Upper lobe of right lung (tissue), 1 donor: ENCODE data around the gene ITPRIPL1. TPM values are rescaled to one million over a fixed set of nuclear protein-coding genes. Genes with fewer than 3 reads are reported as not detected.
A peak's percentile ranks its signal among the peaks of the same experiment; 100 is the strongest.
"Not testable (repeated sequence)": the region's sequence is repeated elsewhere in the genome, so short reads cannot be mapped to it uniquely, and the experiment has no call there.

Experiments
- ATAC-seq: fragments of 200-7000 bp; cut with Tn5 transposase; one replicate; pipeline ENCODE4 v1.9.1; 2020; ENCODE audit warnings: mild to moderate bottlenecking, moderate library complexity
- DNase-seq: peaks from one replicate; pipeline ENCODE4 v3.0.0-alpha.2; 2020
- H3K27ac ChIP-seq: fragments of 200-600 bp; one replicate; pipeline ENCODE4 v1.8.0; 2022
- H3K27me3 ChIP-seq: fragments of 200-600 bp; one replicate; pipeline ENCODE4 v1.8.0; 2022; ENCODE audit warnings: mild to moderate bottlenecking
- H3K36me3 ChIP-seq: fragments of 200-600 bp; one replicate; pipeline ENCODE4 v1.8.0; 2022
- H3K4me1 ChIP-seq: fragments of 200-600 bp; one replicate; pipeline ENCODE4 v1.8.0; 2022
- H3K4me3 ChIP-seq: fragments of 200-600 bp; one replicate; pipeline ENCODE4 v1.8.0; 2022; ENCODE audit warnings: mild to moderate bottlenecking
- H3K9me3 ChIP-seq: fragments of 200-600 bp; one replicate; pipeline ENCODE4 v1.8.0; 2022
- CTCF ChIP-seq: fragments of 200-600 bp; IDR thresholded peaks from one replicate; pipeline ENCODE4 v1.8.0; 2022; ENCODE audit warnings: antibody characterized with exemption
- intact Hi-C: fragments of 100-400 bp; cut with DNase I; formaldehyde crosslinking; loops from one replicate; pipeline ENCODE4 v1.11.0; 2022
- long read RNA-seq: library from polyadenylated mRNA; unstranded; transcript quantifications from one replicate; pipeline ENCODE4 v2.0.0, GENCODE V29; 2021
- total RNA-seq: library from RNA; stranded (reverse); fragmentation: NEBNext Ultra II Directional; extraction: Animal tissue kit (Norgen Biotek cat#: 25700); gene quantifications from one replicate; pipeline ENCODE4 v1.2.1, GENCODE V29; 2021
- donor health status: DM: no; HTN: yes; CAD: no; lungs with severe emphysema.

ITPRIPL1 gene
- total RNA-seq, result 1.3 TPM
- long read RNA-seq, partial matches to known transcripts, result 2 of 2 reads
- long read RNA-seq, other reads (novel, unspliced or antisense), result 0 of 2 reads

GRCh38 chr2:96325041-96325883, at the start of gene ITPRIPL1:
ITPRIPL1 (plus strand) TSS chr2:96325317; CDS start chr2:96325840, 523 bp downstream.
- Histone ChIP-seq H3K4me3 (peak within 1 kb of the TSS; percentile 52), H3K27ac (peak within 1 kb of the TSS; percentile 47), H3K4me1 (no peaks in the 10 kb centered on the region), H3K27me3 (peaks cover 35% of the 10 kb centered on the region), H3K36me3 (no peaks in the 10 kb centered on the region), H3K9me3 (no peaks in the 10 kb centered on the region)
- intact Hi-C loops, result no loop called here
- DNase-seq, result no peak
- peak; percentile 22 for ATAC-seq
- TF ChIP-seq CTCF, result no peak

- H3K4me1 ChIP-seq, result no peaks in the 10 kb centered on the region
- DNase-seq (no peak), ATAC-seq (no peak)
- intact Hi-C loops, result no loop called here
- peaks cover 100% of the 10 kb centered on the region for H3K36me3 ChIP-seq
- no peak for TF ChIP-seq CTCF
- H3K27ac ChIP-seq, result no peak overlapping the region
- no peaks in the 10 kb centered on the region for H3K9me3 ChIP-seq
- no peaks in the 10 kb centered on the region for H3K27me3 ChIP-seq
- no peak overlapping the region for H3K4me3 ChIP-seq
Measured at GRCh38 chr2:96276787-96277499, 48.2 kb upstream of the ITPRIPL1 start.

DNA sequence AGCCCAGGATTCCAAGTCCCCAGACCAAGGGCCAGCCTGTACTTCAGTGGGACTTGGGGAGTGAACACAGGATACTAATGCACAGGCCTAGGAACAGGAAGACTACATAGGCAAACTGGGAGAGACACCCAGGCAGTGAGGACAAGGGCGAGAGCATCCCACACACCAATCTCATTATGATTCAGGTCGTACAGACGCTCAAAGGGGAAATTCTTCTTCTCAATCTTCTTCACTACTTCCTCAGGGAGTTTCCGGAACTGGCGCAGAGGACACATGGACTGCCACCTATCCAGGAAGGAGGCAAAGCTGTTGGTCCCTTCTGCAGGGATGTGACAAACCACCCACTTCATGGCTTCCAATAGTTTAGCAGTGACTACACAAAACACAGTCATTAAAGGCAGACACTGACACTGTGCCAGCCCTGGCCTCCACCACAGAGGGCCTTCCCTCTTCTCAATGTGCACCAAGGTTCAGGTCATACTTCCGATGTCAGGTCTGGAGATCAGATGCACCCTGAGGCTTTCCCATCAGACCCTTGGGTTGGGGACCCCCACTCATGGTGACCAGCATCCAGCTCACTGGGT, 37.8 kb upstream of the ITPRIPL1 start:
- Histone ChIP-seq H3K36me3 (peaks cover 100% of the 10 kb centered on the region), H3K9me3 (no peaks in the 10 kb centered on the region), H3K4me1 (no peaks in the 10 kb centered on the region), H3K27ac (no peak overlapping the region), H3K27me3 (no peaks in the 10 kb centered on the region), H3K4me3 (no peak overlapping the region)
- intact Hi-C loops, result no loop called here
- DNase-seq (no peak), ATAC-seq (no peak)
- TF ChIP-seq CTCF, result no peak

DNA sequence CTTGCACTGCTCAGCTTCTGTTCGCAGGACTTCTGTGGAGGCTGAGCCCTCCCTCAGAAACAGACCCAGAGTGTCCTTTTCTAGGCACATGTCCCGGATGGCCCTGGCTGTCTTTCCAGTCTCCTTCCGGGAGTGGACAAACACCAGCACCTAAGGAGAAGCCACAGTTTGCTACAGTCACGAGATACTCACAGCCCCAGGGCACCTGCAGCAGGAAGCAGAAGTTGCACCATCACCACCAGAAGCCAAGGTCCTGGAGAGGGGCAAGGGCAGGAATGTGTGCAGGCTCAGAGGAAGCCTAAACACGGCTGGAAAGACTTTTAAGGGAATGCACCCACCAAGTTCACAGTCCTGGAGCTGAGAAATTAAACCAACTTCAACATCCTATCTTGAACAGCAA, 33.4 kb upstream of the ITPRIPL1 start:
- Histone ChIP-seq H3K4me1 (no peaks in the 10 kb centered on the region), H3K4me3 (no peak overlapping the region), H3K27me3 (no peaks in the 10 kb centered on the region), H3K36me3 (peaks cover 100% of the 10 kb centered on the region), H3K9me3 (no peaks in the 10 kb centered on the region), H3K27ac (no peak overlapping the region)
- no peak for DNase-seq
- TF ChIP-seq CTCF, result no peak
- intact Hi-C loops, result no loop called here
- no peak for ATAC-seq

GRCh38 chr2:96294271-96294670, 30.8 kb upstream of the ITPRIPL1 start:
- H3K9me3 ChIP-seq, DNase-seq, H3K4me3 ChIP-seq, H3K27ac ChIP-seq, H3K27me3 ChIP-seq, H3K4me1 ChIP-seq, ATAC-seq, intact Hi-C loops: not testable (repeated sequence)
- H3K36me3 ChIP-seq, result peaks cover 100% of the 10 kb centered on the region

GRCh38 chr2:96296925-96297324, 28.2 kb upstream of the ITPRIPL1 start:
- Histone ChIP-seq H3K27me3 (no peaks in the 10 kb centered on the region), H3K27ac (no peak overlapping the region), H3K4me1 (no peaks in the 10 kb centered on the region), H3K36me3 (peaks cover 100% of the 10 kb centered on the region), H3K9me3 (no peaks in the 10 kb centered on the region), H3K4me3 (no peak overlapping the region)
- DNase-seq (no peak), ATAC-seq (no peak)
- TF ChIP-seq CTCF, result no peak
- intact Hi-C loops, result no loop called here
